ENCODE data around the gene REM2.

GRCh38 chr14:22884076-22884737, 1.2 kb downstream of the REM2 start:
- TF ChIP-seq CTCF (conservative IDR thresholded peaks at IDR 0.05; ENCODE audit: low read length) (no peak), EZH2phosphoT487 (IDR thresholded peaks at IDR 0.05; ENCODE audit: borderline replicate concordance) (no peak)

Measured in Loucy (cell line).